ENCODE data around the gene CROT. TPM values are rescaled to one million over a fixed set of nuclear protein-coding genes. Genes with fewer than 3 reads are reported as not detected.

CROT gene
- total and polyA plus RNA-seq, 8 donors = 13.0 to 29.7 (median 27.7) TPM

- intact Hi-C loops (cut with DNase I) = no loop called here
- no peak for ATAC-seq
- Histone ChIP-seq H3K4me1 (no peaks in the 10 kb centered on the region), H3K9me3 (peaks cover 0 to 4% of the 10 kb centered on the region in 2 donors), H3K36me3 (peaks cover 0 to 5% of the 10 kb centered on the region in 2 donors), H3K27me3 (no peaks in the 10 kb centered on the region), H3K4me3 (no peak overlapping the region), H3K27ac (no peak overlapping the region)
- TF ChIP-seq CTCF (IDR thresholded peaks at IDR 0.05) = no peak
- DNase-seq = no peak
Observed at GRCh38 chr7:87337331-87337730, 8.1 kb upstream of the CROT start.

DNA sequence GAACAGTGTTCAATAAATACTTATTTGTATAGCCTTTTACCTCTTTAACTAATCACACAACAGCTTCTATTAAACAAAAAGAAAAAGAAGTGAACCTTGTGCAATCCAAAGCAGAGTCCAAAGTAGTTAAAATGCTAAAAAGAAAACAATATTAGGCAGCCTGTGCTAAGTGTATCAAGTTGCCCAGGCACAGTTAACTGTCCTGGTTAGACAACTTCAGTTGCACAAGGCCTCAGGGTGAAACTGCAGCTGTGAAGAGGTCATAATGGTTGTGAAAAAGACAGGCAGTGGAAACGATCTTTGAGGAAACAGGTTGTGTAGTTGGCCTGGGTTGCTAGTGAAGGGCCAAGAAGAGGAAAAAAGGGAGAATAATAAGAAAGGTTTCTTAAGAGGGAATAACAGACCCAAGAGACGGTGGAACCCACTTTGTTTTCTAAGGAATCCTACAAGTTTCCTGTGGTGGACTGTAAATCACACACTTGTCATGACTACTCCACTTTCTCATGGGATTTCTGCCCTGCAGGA is 6.0 kb upstream of the CROT start:
- DNase-seq (no peak), ATAC-seq (no peak)
- Histone ChIP-seq H3K27ac (no peak overlapping the region), H3K4me3 (no peak overlapping the region), H3K36me3 (peaks cover 0 to 5% of the 10 kb centered on the region in 2 donors), H3K9me3 (no peaks in the 10 kb centered on the region), H3K4me1 (peaks cover 0 to 10% of the 10 kb centered on the region in 2 donors), H3K27me3 (no peaks in the 10 kb centered on the region)
- intact Hi-C loops (cut with DNase I) = no loop called here
- TF ChIP-seq CTCF (IDR thresholded peaks at IDR 0.05) = no peak

- DNase-seq = no peak
- H3K36me3 ChIP-seq = peaks cover 0 to 5% of the 10 kb centered on the region in 2 donors
- no peak for ATAC-seq
Observed at GRCh38 chr7:87341441-87341840, 4.0 kb upstream of the CROT start.

DNA sequence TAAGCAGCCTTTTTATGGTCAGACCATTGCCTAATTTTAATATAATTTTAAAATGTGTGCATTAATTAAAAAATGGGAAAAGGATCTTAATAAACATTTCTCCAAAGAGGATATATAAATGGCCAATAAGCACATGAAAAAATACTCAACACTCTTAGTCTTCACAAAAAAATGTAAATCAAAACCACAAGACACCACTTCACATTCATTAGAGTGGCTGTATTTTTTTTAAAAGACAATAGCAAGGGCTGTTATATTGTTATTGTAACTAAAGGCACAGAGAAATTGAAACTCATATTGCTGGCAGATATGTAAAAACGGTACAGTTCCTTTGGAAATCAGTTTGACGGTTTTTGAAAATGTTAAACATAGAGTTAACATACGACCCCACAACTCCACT is 3.2 kb upstream of the CROT start:
- no peak for DNase-seq
- Histone ChIP-seq H3K9me3 (no peaks in the 10 kb centered on the region), H3K4me1 (peaks cover 0 to 18% of the 10 kb centered on the region in 2 donors), H3K36me3 (peaks cover 0 to 5% of the 10 kb centered on the region in 2 donors), H3K4me3 (no peak overlapping the region), H3K27me3 (no peaks in the 10 kb centered on the region), H3K27ac (no peak overlapping the region)
- no peak for TF ChIP-seq CTCF (IDR thresholded peaks at IDR 0.05)
- no peak for ATAC-seq
- intact Hi-C loops (cut with DNase I) = no loop called here

More at GRCh38 chr7:87341441-87341840, 4.0 kb upstream of the CROT start:
- intact Hi-C loops (cut with DNase I) = no loop called here
- Histone ChIP-seq H3K4me3 (no peak overlapping the region), H3K27me3 (no peaks in the 10 kb centered on the region), H3K9me3 (no peaks in the 10 kb centered on the region), H3K27ac (no peak overlapping the region), H3K4me1 (peaks cover 0 to 18% of the 10 kb centered on the region in 2 donors)
- no peak for TF ChIP-seq CTCF (IDR thresholded peaks at IDR 0.05)

DNA sequence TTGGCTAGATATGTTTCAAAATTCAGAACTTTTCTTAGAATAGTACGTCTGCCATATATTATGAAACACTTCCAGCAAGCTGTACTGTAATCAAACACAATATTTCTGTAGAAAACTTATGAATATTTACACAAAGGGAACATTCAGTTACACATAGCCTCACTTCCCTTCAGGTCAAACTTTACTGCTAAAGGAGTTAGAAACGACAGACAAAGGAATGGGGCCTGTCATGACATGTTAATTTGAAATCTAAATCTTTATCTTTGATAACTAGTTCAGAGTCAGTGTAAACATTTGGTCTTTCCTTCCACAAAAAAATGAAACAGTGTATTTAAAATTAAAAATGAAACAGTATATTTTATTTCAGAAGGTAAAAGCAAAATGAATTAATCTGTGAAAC is 1.0 kb upstream of the CROT start:
- Histone ChIP-seq H3K4me1 (peaks cover 0 to 18% of the 10 kb centered on the region in 2 donors), H3K9me3 (no peaks in the 10 kb centered on the region), H3K4me3 (peak overlapping the region; percentile 66 to 74), H3K27me3 (no peaks in the 10 kb centered on the region), H3K27ac (peak overlapping the region; percentile 88 to 94), H3K36me3 (peaks cover 0 to 11% of the 10 kb centered on the region in 2 donors)
- ATAC-seq (no peak), DNase-seq (peak in 1 of 4 donors; percentile 14)
- intact Hi-C loops (cut with DNase I) = no loop called here
- TF ChIP-seq CTCF (IDR thresholded peaks at IDR 0.05) = no peak

All from left lung (tissue), 10 donors.